ENCODE data around the gene NRROS. TPM values are rescaled to one million over a fixed set of nuclear protein-coding genes. Genes with fewer than 3 reads are reported as not detected.
A peak's percentile ranks its signal among the peaks of the same experiment; 100 is the strongest.

The NRROS gene
- total and polyA plus RNA-seq, 2 of the 4 experiments (the other 2 are of a cell fraction): 0.10 TPM; not detected in 1

- no peak overlapping the region; the same call in 1 of the 2 replicates for H3K23ac ChIP-seq (ENCODE audit: low read depth, low read length)
- no peak overlapping the region for H2BK15ac ChIP-seq (ENCODE audit: low read depth, low read length)
- no peaks in the 10 kb centered on the region for H3K36me3 ChIP-seq (ENCODE audit: control insufficient read depth, insufficient read depth, low read length)
- WGBS, 2 experiments (ENCODE audit: extremely low coverage in 2 of 2, insufficient read length in 1 of 2): 45% methylated on average over 11 of the region's 23 CpGs; no CpG with 5 or more reads in 1 of the 2 experiments
- 0 out of 2 replicates have a peak overlapping the region, but pooled peaks have one; percentile 55 for H3K18ac ChIP-seq (ENCODE audit: low read depth, low read length)
- in situ Hi-C loops (cut with MboI; ENCODE audit: low sequenced_read_pairs) (no loop called here), intact Hi-C loops (cut with micrococcal nuclease) (no loop called here), dilution Hi-C loops (cut with HindIII; ENCODE audit: low sequenced_read_pairs, unreplicated experiment) (no loop called here)
- no peak overlapping the region; the same call in 1 of the 2 replicates for H4K5ac ChIP-seq (ENCODE audit: low read depth, low read length)
- H2AK9ac ChIP-seq (replicated peaks; ENCODE audit: low read depth, low read length, poor library complexity): no peak overlapping the region
- no peaks in the 10 kb centered on the region for H3K9me3 ChIP-seq (ENCODE audit: control insufficient read depth, insufficient read depth, low read length)
- no peak overlapping the region for H4K91ac ChIP-seq (ENCODE audit: insufficient read depth, low read depth, low read length)
- no peaks in the 10 kb centered on the region for H4K20me1 ChIP-seq (ENCODE audit: insufficient read depth, low read length)
- BruUV-seq (replicated peaks): no TSS peak
- H3K4ac ChIP-seq (ENCODE audit: low read depth, low read length): no peak overlapping the region
- peaks cover 10% of the 10 kb centered on the region; the same call in 1 of the 2 replicates for H3K4me1 ChIP-seq (ENCODE audit: control insufficient read depth, insufficient read depth, low read length)
- no peak overlapping the region for H2BK120ac ChIP-seq (ENCODE audit: low read depth, low read length)
- ChIA-PET CTCF (interaction anchor here (0.6 kb wide), 1 partner anchor 177 kb away, joined by 3 read pairs; no protein-coding TSS in a partner anchor), POLR2A (ENCODE audit: unreplicated experiment) (interaction anchor here (0.8 kb wide), 1 partner anchor 11 kb away, joined by 3 read pairs; no protein-coding TSS in a partner anchor)
- TF ChIP-seq CEBPB (IDR thresholded peaks at IDR 0.05; ENCODE audit: low read depth, low read length) (0 out of 2 replicates have a peak, but pooled peaks have one; percentile 21), BHLHE40 (IDR thresholded peaks at IDR 0.05; ENCODE audit: low read depth, low read length) (peak; percentile 72), POLR2A (IDR thresholded peaks at IDR 0.05; ENCODE audit: low read depth, low read length) (no peak)
- DNase-seq: peak; percentile 81
- peak; percentile 52 for ATAC-seq (ENCODE audit: low read depth)
- H2BK5ac ChIP-seq (ENCODE audit: low read depth, low read length, poor library complexity, severe bottlenecking): no peak overlapping the region
- H3K79me1 ChIP-seq (ENCODE audit: low read depth in 1 of 2, low read length in 2 of 2): no peaks in the 10 kb centered on the region
- no peak overlapping the region for H2AK5ac ChIP-seq (ENCODE audit: low read depth, low read length)
- 0 out of 2 replicates have a peak, but pooled peaks cover 2% of the 10 kb centered on the region for H3K9me1 ChIP-seq (ENCODE audit: insufficient read depth, low read length)
- H3K14ac ChIP-seq (replicated peaks; ENCODE audit: low read depth, low read length): no peak overlapping the region
- peaks cover 11% of the 10 kb centered on the region for H3K27me3 ChIP-seq (ENCODE audit: control insufficient read depth, insufficient read depth, low read length)
- H3K4me2 ChIP-seq (ENCODE audit: low read depth, low read length): peak overlapping the region; percentile 68
- H4K8ac ChIP-seq (ENCODE audit: low read depth in 2 of 2, low read length in 2 of 2): peak overlapping the region in 1 of 2 experiments; percentile 7; a peak in 1 of 4 replicates
- no peak overlapping the region for H3K4me3 ChIP-seq (ENCODE audit: insufficient read depth, low read depth, low read length)
- peak overlapping the region; percentile 82 for H2AFZ ChIP-seq (replicated peaks; ENCODE audit: low read length, poor library complexity)
- no peak overlapping the region for H2BK20ac ChIP-seq (ENCODE audit: low read depth, low read length)
- H3K27ac ChIP-seq (ENCODE audit: insufficient read depth, low read length): peak overlapping the region; percentile 14; the same call in 1 of the 2 replicates
- H3K9ac ChIP-seq (ENCODE audit: low read depth, low read length): no peak overlapping the region
- no peak overlapping the region for H3K56ac ChIP-seq (ENCODE audit: extremely low read depth, insufficient read depth, low read length)
These were observed 26.7 kb downstream of the NRROS start for GRCh38 chr3:196666001-196666867.

All from IMR-90 (cell line).